ENCODE data around the gene BAX. TPM values are rescaled to one million over a fixed set of nuclear protein-coding genes. Genes with fewer than 3 reads are reported as not detected.
"Not testable (repeated sequence)": the region's sequence is repeated elsewhere in the genome, so short reads cannot be mapped to it uniquely, and the experiment has no call there.

Gene BAX
- total RNA-seq, 1 donor from 2014 or later: 169 TPM

GRCh38 chr19:48918071-48918470, 36.6 kb upstream of the BAX start:
- no peak overlapping the region for H3K4me3 Mint-ChIP-seq (ENCODE audit: unreplicated experiment)
- H2AFZ ChIP-seq (ENCODE audit: low read depth, low read length): no peak overlapping the region
- no peak overlapping the region for H3K9ac ChIP-seq (ENCODE audit: low read length)
- FAIRE-seq (no peak), DNase-seq (ENCODE audit: low read depth) (no peak)
- H3K27ac ChIP-seq (ENCODE audit: low read depth, low read length): no peak overlapping the region
- H3K36me3 ChIP-seq (ENCODE audit: insufficient read depth, low read length): peaks cover 18% of the 10 kb centered on the region
- H3K27ac Mint-ChIP-seq (ENCODE audit: unreplicated experiment): no peak overlapping the region
- no peaks in the 10 kb centered on the region for H3K79me2 ChIP-seq (ENCODE audit: insufficient read depth, low read length)
- H3K9me3 ChIP-seq (ENCODE audit: insufficient read depth, low read depth, low read length): no peaks in the 10 kb centered on the region
- no peak for TF ChIP-seq EZH2 (IDR thresholded peaks at IDR 0.05; ENCODE audit: insufficient read depth, low read length)
- TF ChIP-seq, protein P1, sequence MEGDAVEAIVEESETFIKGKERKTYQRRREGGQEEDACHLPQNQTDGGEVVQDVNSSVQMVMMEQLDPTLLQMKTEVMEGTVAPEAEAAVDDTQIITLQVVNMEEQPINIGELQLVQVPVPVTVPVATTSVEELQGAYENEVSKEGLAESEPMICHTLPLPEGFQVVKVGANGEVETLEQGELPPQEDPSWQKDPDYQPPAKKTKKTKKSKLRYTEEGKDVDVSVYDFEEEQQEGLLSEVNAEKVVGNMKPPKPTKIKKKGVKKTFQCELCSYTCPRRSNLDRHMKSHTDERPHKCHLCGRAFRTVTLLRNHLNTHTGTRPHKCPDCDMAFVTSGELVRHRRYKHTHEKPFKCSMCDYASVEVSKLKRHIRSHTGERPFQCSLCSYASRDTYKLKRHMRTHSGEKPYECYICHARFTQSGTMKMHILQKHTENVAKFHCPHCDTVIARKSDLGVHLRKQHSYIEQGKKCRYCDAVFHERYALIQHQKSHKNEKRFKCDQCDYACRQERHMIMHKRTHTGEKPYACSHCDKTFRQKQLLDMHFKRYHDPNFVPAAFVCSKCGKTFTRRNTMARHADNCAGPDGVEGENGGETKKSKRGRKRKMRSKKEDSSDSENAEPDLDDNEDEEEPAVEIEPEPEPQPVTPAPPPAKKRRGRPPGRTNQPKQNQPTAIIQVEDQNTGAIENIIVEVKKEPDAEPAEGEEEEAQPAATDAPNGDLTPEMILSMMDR (IDR thresholded peaks at IDR 0.05; ENCODE audit: insufficient read depth, low read depth, low read length): no peak
- peaks cover 17% of the 10 kb centered on the region for H3K36me3 Mint-ChIP-seq (ENCODE audit: low read depth, unreplicated experiment)
- no peak overlapping the region for H3K4me3 ChIP-seq (ENCODE audit: insufficient read depth, low read depth, low read length)
- H3K9me3 Mint-ChIP-seq (ENCODE audit: unreplicated experiment): no peaks in the 10 kb centered on the region
- H3K27me3 ChIP-seq (ENCODE audit: insufficient read depth, low read length): no peaks in the 10 kb centered on the region
- no peak overlapping the region for H3K4me2 ChIP-seq (ENCODE audit: low read length)
- H3K4me1 ChIP-seq (ENCODE audit: insufficient read depth, low read length): no peaks in the 10 kb centered on the region
- H3K4me1 Mint-ChIP-seq (ENCODE audit: low read depth, unreplicated experiment): no peaks in the 10 kb centered on the region
- H4K20me1 ChIP-seq (ENCODE audit: insufficient read depth, low read length): no peaks in the 10 kb centered on the region
- H3K27me3 Mint-ChIP-seq (ENCODE audit: low read depth, unreplicated experiment): no peaks in the 10 kb centered on the region

GRCh38 chr19:48918801-48919247, 35.9 kb upstream of the BAX start:
- Histone ChIP-seq H2AFZ (ENCODE audit: low read depth, low read length) (no peak overlapping the region), H4K20me1 (ENCODE audit: insufficient read depth, low read length) (no peaks in the 10 kb centered on the region), H3K9ac (ENCODE audit: low read length) (no peak overlapping the region), H3K79me2 (ENCODE audit: insufficient read depth, low read length) (no peaks in the 10 kb centered on the region), H3K27me3 (ENCODE audit: insufficient read depth, low read length) (no peaks in the 10 kb centered on the region), H3K4me2 (ENCODE audit: low read length) (no peak overlapping the region), H3K9me3 (ENCODE audit: insufficient read depth, low read depth, low read length) (no peaks in the 10 kb centered on the region), H3K27ac (ENCODE audit: low read depth, low read length) (no peak overlapping the region), H3K4me1 (ENCODE audit: insufficient read depth, low read length) (no peaks in the 10 kb centered on the region), H3K4me3 (ENCODE audit: insufficient read depth, low read depth, low read length) (no peak overlapping the region), H3K36me3 (ENCODE audit: insufficient read depth, low read length) (peaks cover 14% of the 10 kb centered on the region)
- Mint-ChIP-seq H3K9me3 (ENCODE audit: unreplicated experiment) (no peaks in the 10 kb centered on the region), H3K4me3 (ENCODE audit: unreplicated experiment) (no peak overlapping the region), H3K27me3 (ENCODE audit: low read depth, unreplicated experiment) (no peaks in the 10 kb centered on the region), H3K36me3 (ENCODE audit: low read depth, unreplicated experiment) (peaks cover 17% of the 10 kb centered on the region), H3K27ac (ENCODE audit: unreplicated experiment) (no peak overlapping the region), H3K4me1 (ENCODE audit: low read depth, unreplicated experiment) (no peaks in the 10 kb centered on the region)
- FAIRE-seq: no peak
- no peak for TF ChIP-seq EZH2 (IDR thresholded peaks at IDR 0.05; ENCODE audit: insufficient read depth, low read length)
- TF ChIP-seq, protein P1 (IDR thresholded peaks at IDR 0.05; ENCODE audit: insufficient read depth, low read depth, low read length): no peak
- DNase-seq (ENCODE audit: low read depth): no peak

DNA sequence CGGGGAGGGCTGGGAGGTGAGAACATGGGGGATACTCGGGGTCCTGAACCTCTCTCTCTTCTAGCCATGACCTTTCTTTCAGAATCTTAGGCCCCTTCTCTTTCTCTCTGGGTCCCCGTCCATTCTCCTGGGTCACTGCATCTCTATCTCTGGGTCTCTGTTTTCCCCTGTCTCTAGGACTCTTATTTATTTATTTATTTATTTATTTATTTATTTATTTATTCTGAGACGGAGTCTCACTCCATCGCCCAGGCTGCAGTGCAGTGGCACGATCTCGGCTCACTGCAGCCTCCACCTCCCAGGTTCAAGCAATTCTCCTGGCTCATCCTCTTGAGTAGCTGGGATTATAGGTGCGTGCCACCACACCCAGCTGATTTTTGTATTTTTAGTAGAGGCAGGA, 35.4 kb upstream of the BAX start:
- not testable (repeated sequence) for H4K20me1 ChIP-seq (ENCODE audit: insufficient read depth, low read length); H2AFZ ChIP-seq (ENCODE audit: low read depth, low read length); H3K27ac Mint-ChIP-seq (ENCODE audit: unreplicated experiment); H3K9me3 ChIP-seq (ENCODE audit: insufficient read depth, low read depth, low read length); DNase-seq (ENCODE audit: low read depth); H3K4me2 ChIP-seq (ENCODE audit: low read length); FAIRE-seq; H3K27me3 Mint-ChIP-seq (ENCODE audit: low read depth, unreplicated experiment); H3K4me3 Mint-ChIP-seq (ENCODE audit: unreplicated experiment); H3K27ac ChIP-seq (ENCODE audit: low read depth, low read length); H3K9me3 Mint-ChIP-seq (ENCODE audit: unreplicated experiment); H3K4me1 Mint-ChIP-seq (ENCODE audit: low read depth, unreplicated experiment); H3K4me3 ChIP-seq (ENCODE audit: insufficient read depth, low read depth, low read length); H3K27me3 ChIP-seq (ENCODE audit: insufficient read depth, low read length); H3K79me2 ChIP-seq (ENCODE audit: insufficient read depth, low read length); H3K9ac ChIP-seq (ENCODE audit: low read length); H3K4me1 ChIP-seq (ENCODE audit: insufficient read depth, low read length)
- H3K36me3 ChIP-seq (ENCODE audit: insufficient read depth, low read length): peaks cover 12% of the 10 kb centered on the region
- H3K36me3 Mint-ChIP-seq (ENCODE audit: low read depth, unreplicated experiment): peaks cover 13% of the 10 kb centered on the region

Data from astrocyte (in vitro differentiated cells and primary cell).